ENCODE results near the gene ARID1A.

DNA sequence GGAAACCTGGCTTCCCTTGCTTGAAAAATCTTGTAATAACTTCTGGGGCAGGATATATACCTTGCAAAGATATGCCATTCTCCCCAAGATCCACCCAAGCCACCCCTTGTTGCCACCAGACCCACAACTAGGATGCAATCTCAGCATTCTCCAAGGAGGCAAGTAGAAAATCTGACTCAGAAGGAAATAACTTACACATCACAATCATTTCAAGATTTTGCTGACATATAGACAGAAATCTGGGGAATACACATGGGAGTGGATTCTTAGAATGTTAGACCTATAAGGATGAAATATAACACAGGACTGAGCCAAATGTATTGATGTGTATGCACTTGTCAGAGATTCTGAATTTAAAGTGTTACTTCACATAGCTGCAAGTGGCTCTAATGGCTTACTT is 115.9 kb downstream of the ARID1A start:
- TF ChIP-seq EZH2phosphoT487 (IDR thresholded peaks at IDR 0.05; ENCODE audit: unreplicated experiment), result no peak
- TF ChIP-seq, protein P1, sequence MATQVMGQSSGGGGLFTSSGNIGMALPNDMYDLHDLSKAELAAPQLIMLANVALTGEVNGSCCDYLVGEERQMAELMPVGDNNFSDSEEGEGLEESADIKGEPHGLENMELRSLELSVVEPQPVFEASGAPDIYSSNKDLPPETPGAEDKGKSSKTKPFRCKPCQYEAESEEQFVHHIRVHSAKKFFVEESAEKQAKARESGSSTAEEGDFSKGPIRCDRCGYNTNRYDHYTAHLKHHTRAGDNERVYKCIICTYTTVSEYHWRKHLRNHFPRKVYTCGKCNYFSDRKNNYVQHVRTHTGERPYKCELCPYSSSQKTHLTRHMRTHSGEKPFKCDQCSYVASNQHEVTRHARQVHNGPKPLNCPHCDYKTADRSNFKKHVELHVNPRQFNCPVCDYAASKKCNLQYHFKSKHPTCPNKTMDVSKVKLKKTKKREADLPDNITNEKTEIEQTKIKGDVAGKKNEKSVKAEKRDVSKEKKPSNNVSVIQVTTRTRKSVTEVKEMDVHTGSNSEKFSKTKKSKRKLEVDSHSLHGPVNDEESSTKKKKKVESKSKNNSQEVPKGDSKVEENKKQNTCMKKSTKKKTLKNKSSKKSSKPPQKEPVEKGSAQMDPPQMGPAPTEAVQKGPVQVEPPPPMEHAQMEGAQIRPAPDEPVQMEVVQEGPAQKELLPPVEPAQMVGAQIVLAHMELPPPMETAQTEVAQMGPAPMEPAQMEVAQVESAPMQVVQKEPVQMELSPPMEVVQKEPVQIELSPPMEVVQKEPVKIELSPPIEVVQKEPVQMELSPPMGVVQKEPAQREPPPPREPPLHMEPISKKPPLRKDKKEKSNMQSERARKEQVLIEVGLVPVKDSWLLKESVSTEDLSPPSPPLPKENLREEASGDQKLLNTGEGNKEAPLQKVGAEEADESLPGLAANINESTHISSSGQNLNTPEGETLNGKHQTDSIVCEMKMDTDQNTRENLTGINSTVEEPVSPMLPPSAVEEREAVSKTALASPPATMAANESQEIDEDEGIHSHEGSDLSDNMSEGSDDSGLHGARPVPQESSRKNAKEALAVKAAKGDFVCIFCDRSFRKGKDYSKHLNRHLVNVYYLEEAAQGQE (IDR thresholded peaks at IDR 0.05; ENCODE audit: unreplicated experiment), result no peak
- TF ChIP-seq, protein P2, sequence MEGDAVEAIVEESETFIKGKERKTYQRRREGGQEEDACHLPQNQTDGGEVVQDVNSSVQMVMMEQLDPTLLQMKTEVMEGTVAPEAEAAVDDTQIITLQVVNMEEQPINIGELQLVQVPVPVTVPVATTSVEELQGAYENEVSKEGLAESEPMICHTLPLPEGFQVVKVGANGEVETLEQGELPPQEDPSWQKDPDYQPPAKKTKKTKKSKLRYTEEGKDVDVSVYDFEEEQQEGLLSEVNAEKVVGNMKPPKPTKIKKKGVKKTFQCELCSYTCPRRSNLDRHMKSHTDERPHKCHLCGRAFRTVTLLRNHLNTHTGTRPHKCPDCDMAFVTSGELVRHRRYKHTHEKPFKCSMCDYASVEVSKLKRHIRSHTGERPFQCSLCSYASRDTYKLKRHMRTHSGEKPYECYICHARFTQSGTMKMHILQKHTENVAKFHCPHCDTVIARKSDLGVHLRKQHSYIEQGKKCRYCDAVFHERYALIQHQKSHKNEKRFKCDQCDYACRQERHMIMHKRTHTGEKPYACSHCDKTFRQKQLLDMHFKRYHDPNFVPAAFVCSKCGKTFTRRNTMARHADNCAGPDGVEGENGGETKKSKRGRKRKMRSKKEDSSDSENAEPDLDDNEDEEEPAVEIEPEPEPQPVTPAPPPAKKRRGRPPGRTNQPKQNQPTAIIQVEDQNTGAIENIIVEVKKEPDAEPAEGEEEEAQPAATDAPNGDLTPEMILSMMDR (conservative IDR thresholded peaks at IDR 0.05; ENCODE audit: low read depth in 2 of 2), result no peak
- TF ChIP-seq POLR2AphosphoS5 (IDR thresholded peaks at IDR 0.05; ENCODE audit: low read depth), result no peak
- TF ChIP-seq, protein P3, sequence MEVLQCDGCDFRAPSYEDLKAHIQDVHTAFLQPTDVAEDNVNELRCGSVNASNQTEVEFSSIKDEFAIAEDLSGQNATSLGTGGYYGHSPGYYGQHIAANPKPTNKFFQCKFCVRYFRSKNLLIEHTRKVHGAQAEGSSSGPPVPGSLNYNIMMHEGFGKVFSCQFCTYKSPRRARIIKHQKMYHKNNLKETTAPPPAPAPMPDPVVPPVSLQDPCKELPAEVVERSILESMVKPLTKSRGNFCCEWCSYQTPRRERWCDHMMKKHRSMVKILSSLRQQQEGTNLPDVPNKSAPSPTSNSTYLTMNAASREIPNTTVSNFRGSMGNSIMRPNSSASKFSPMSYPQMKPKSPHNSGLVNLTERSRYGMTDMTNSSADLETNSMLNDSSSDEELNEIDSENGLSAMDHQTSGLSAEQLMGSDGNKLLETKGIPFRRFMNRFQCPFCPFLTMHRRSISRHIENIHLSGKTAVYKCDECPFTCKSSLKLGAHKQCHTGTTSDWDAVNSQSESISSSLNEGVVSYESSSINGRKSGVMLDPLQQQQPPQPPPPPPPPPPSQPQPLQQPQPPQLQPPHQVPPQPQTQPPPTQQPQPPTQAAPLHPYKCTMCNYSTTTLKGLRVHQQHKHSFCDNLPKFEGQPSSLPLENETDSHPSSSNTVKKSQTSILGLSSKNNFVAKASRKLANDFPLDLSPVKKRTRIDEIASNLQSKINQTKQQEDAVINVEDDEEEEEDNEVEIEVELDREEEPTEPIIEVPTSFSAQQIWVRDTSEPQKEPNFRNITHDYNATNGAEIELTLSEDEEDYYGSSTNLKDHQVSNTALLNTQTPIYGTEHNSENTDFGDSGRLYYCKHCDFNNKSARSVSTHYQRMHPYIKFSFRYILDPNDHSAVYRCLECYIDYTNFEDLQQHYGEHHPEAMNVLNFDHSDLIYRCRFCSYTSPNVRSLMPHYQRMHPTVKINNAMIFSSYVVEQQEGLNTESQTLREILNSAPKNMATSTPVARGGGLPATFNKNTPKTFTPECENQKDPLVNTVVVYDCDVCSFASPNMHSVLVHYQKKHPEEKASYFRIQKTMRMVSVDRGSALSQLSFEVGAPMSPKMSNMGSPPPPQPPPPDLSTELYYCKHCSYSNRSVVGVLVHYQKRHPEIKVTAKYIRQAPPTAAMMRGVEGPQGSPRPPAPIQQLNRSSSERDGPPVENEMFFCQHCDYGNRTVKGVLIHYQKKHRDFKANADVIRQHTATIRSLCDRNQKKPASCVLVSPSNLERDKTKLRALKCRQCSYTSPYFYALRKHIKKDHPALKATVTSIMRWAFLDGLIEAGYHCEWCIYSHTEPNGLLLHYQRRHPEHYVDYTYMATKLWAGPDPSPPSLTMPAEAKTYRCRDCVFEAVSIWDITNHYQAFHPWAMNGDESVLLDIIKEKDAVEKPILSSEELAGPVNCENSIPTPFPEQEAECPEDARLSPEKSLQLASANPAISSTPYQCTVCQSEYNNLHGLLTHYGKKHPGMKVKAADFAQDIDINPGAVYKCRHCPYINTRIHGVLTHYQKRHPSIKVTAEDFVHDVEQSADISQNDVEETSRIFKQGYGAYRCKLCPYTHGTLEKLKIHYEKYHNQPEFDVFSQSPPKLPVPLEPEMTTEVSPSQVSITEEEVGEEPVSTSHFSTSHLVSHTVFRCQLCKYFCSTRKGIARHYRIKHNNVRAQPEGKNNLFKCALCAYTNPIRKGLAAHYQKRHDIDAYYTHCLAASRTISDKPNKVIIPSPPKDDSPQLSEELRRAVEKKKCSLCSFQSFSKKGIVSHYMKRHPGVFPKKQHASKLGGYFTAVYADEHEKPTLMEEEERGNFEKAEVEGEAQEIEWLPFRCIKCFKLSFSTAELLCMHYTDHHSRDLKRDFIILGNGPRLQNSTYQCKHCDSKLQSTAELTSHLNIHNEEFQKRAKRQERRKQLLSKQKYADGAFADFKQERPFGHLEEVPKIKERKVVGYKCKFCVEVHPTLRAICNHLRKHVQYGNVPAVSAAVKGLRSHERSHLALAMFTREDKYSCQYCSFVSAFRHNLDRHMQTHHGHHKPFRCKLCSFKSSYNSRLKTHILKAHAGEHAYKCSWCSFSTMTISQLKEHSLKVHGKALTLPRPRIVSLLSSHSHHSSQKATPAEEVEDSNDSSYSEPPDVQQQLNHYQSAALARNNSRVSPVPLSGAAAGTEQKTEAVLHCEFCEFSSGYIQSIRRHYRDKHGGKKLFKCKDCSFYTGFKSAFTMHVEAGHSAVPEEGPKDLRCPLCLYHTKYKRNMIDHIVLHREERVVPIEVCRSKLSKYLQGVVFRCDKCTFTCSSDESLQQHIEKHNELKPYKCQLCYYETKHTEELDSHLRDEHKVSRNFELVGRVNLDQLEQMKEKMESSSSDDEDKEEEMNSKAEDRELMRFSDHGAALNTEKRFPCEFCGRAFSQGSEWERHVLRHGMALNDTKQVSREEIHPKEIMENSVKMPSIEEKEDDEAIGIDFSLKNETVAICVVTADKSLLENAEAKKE (CRISPR knock-in tag; IDR thresholded peaks at IDR 0.05), result no peak
- TF ChIP-seq JUNB (IDR thresholded peaks at IDR 0.05; ENCODE audit: unreplicated experiment), result no peak
- no peak for TF ChIP-seq EZH2 (IDR thresholded peaks at IDR 0.05; ENCODE audit: low read depth, unreplicated experiment)
- no peak for TF ChIP-seq NANOG (IDR thresholded peaks at IDR 0.05; ENCODE audit: borderline replicate concordance)
- no peak for TF ChIP-seq CREB1 (CRISPR knock-in tag; IDR thresholded peaks at IDR 0.05; ENCODE audit: low read depth)

Data from GM23338 (cell line).